Measurements from ENCODE around the gene CPNE1.
"Not testable (repeated sequence)": the region's sequence is repeated elsewhere in the genome, so short reads cannot be mapped to it uniquely, and the experiment has no call there.

The CPNE1 gene

DNA sequence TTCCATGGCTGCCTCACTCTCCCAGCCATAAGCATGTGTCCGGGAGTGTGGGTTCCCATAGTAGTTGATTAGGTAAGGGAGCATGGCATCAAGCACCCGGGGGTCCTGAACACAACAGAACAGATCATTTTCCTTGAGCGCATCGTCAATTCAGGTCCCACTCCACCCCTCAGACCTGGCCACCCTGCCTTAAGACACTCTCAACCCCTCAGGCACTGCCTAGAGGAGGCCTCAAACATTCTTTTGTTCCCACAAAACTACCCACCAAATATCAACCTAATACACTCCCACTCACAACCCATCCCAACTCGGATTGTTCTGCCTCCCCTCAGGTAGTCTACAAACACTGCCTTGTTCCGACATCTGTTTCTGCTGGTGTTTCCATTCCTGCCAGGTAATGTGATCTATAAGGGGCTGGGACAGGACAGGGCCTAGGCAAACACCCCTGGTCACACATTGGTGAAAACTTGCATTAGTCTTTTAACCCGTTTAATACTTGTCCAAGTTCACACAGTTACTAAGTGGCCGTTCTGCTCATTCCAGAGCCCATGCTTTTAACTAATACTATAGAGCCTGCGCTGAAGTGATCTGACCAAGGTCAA lies 33.1 kb upstream of the CPNE1 start:
- DNase-seq: no peak

GRCh38 chr20:35695978-35696377 lies 31.3 kb upstream of the CPNE1 start:
- DNase-seq: no peak

- no peak for DNase-seq
Measured at GRCh38 chr20:35695245-35695749, 30.6 kb upstream of the CPNE1 start.

GRCh38 chr20:35690265-35690664 lies 25.6 kb upstream of the CPNE1 start:
- DNase-seq: no peak

DNA sequence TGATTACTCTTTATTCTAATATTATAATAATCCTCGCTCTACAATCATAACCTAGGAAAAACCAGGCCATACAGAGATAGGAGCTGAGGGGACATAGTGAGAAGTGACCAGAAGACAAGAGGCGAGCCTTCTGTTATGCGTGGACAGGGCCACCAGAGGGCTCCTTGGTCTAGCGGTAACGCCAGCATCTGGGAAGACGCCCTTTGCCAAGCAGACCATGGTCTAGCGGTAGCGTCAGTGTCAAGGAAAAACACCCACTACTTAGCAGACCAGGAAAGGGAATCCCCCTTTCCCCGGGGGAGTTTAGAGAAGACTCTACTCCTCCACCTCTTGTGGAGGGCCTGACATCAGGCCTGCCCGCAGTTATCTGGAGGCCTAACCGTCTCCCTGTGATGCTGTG lies 22.2 kb upstream of the CPNE1 start:
- DNase-seq: not testable (repeated sequence)

DNA sequence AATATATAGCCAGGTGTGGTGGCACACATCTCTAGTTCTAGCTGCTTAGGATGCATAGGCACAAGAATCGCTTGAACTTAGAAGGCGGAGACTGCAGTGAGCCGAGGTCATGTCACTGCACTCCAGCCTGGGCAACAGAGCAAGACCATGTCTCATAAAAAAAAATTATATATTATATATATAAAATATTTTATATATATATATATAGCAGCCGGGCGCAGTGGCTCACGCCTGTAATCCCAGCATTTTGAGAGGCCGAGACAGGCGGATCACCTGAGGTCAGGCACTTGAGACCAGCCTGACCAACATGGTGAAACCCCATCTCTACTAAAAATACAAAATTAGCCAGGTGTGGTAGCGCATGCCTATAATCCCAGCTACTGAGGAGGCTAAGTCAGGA lies 20.7 kb upstream of the CPNE1 start:
- DNase-seq: not testable (repeated sequence)

- DNase-seq: no peak
Measured at GRCh38 chr20:35681960-35682359, 17.3 kb upstream of the CPNE1 start.

GRCh38 chr20:35680452-35681183 lies 15.9 kb upstream of the CPNE1 start:
- DNase-seq: no peak

- DNase-seq: no peak
Measured at GRCh38 chr20:35674921-35675320, 10.2 kb upstream of the CPNE1 start.

DNA sequence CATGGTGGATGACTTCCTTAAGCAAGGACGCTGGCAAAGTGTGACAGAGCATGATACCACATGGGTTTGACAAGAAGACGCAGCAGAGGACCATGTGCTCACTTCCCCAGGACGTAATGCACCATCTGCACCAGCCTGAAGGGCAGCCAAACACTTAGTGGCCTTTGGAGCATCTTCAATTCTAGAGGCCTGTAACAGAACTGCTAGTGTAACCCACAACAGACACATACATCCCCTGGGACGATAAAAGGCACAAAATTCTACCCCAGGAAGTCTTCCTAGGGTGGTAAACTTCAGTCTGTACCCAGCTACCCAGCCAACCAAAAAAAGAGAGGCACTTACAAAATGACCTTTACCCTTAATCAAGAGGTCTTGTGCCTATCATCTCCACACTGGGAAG lies 9.2 kb upstream of the CPNE1 start:
- DNase-seq: no peak

- no peak for DNase-seq
Measured at GRCh38 chr20:35669681-35670080, 5.0 kb upstream of the CPNE1 start.

- no peak for DNase-seq
Measured at GRCh38 chr20:35669221-35669620, 4.5 kb upstream of the CPNE1 start.

- DNase-seq: no peak
Measured at GRCh38 chr20:35665949-35666288, 1.2 kb upstream of the CPNE1 start.

- DNase-seq: peak; percentile 69
Measured at GRCh38 chr20:35663516-35664465, 909 bp downstream of the CPNE1 start.

DNA sequence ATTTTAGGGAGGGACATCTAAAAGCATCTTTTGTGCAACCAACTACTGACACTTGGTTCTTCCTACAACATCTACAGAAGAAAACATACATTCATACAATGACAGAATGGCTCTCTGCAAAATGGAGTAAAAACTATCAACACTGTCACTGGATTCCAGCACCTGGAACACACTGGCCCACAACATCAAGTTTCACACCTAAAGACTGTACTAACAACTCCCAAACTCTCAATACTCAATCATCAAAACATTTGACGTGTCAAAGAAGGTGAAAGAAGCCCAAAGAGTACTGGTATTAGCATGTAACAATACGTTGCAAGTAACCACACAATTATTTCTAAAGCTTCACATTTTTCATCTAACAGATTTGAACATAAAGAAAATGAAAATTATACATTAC lies 2.1 kb downstream of the CPNE1 start:
- DNase-seq: peak; percentile 53

GRCh38 chr20:35661908-35662307 lies 2.8 kb downstream of the CPNE1 start:
- DNase-seq: no peak

GRCh38 chr20:35661053-35661452 lies 3.6 kb downstream of the CPNE1 start:
- peak; percentile 37 for DNase-seq

DNA sequence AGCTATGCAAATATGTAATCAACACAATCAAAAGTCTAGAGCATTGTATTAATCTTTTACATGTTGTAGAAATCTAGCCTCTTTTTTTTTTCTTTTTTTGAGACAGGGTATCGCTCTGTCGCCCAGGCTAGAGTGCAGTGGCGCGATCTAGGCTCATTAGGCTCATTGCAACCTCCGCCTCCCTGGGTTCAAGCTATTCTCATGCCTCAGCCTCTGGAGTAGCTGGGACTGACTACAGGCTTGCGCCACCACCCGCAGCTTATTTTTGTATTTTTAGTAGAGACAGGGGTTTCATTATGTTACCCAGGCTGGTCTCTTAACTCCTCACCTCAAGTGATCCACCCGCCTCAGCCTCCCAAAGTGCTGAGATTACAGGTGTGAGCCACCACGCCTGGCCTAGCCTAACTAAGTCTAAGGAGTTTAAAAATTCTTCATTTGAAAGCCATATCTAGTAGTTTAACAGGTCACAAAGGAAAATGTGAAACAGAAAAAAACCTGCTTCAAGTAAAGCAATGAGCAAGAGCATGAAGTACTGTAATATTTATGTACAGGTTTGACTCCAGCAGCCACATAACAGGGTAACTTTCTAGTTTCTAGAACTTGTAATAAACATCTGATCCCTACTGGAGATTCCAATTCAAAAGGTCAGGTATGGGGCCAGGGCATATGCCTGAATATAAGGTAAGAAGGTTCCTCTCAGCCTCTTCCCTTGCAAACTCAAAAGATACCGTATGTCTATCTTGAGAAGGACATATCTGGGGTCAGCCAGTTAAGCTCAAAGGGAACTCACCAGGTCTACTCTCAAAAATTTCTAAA lies 4.4 kb downstream of the CPNE1 start:
- peak; percentile 43 for DNase-seq

DNA sequence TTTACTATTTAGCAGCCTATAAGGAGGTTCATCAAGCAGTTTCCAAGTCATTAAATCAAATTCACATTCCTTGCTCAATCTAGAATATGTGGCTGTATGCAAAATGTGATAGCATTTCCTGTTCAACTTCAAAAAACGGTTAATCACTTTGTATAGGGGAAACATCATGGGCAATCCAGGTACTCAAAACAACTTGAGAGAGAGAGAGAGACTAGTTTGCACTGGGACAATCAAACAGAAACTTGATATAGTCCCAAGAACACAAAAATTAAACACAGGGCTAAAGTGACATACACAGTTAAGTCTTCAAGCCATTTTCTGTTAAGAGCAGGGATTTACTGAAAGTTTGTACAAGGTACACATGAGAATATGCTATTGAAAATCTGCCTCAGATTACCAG lies 7.4 kb downstream of the CPNE1 start:
- DNase-seq: no peak

GRCh38 chr20:35654415-35654814 lies 10.3 kb downstream of the CPNE1 start:
- DNase-seq: no peak

- DNase-seq: no peak
Measured at GRCh38 chr20:35653893-35654292, 10.8 kb downstream of the CPNE1 start.

- no peak for DNase-seq
Measured at GRCh38 chr20:35653430-35653734, 11.3 kb downstream of the CPNE1 start.

All from activated CD4-positive, alpha-beta T cell treated with anti-CD3 and anti-CD28 coated beads, Interleukin-2, Interleukin-6, amounts not matched to agents 100 ng/mL and 50 ng/mL, durations not matched to agents 16 hours and 8 hours (primary cell).